ENCODE measurements around the gene ABCD1. TPM values are rescaled to one million over a fixed set of nuclear protein-coding genes. Genes with fewer than 3 reads are reported as not detected.

Gene ABCD1
- total RNA-seq, 4 donors from 2014 or later, result 5.9 to 9.4 (median 7.4) TPM

DNA sequence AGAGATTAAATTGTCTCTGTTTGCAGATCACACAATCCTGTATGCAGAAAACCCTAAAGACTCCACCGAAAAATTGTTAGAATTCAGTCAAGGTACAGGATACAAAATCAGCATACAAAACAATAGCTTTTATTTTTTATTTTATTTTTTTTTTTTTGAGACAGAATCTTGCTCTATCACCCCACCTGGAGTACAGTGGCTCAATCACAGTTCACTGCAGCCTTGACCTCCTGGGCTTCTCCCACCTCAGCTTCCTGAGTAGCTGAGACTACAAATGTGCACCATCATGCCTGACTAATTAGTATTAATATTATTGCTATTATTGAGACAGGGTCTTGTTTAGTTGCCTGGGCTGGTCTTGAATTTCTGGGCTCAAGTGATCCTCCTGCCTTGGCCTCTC is 30.5 kb downstream of the ABCD1 start:
- Histone ChIP-seq H3K36me3 (no peaks in the 10 kb centered on the region), H3K27me3 (no peaks in the 10 kb centered on the region), H3K9me3 (no peaks in the 10 kb centered on the region), H3K4me1 (no peaks in the 10 kb centered on the region), H3K4me3 (no peak overlapping the region), H3K27ac (no peak overlapping the region)
- TF ChIP-seq CTCF (IDR thresholded peaks at IDR 0.05), result no peak
- TF ChIP-seq EP300 (IDR thresholded peaks at IDR 0.05), result no peak
- no peak for TF ChIP-seq POLR2A (IDR thresholded peaks at IDR 0.05)
- TF ChIP-seq POLR2AphosphoS5 (IDR thresholded peaks at IDR 0.05), result no peak
- peak in 1 of 2 donors; percentile 14 for DNase-seq (ENCODE audit: low spot score in 2 of 2)
- WGBS, result 86% methylated on average over 1 of the region's 1 CpG

DNA sequence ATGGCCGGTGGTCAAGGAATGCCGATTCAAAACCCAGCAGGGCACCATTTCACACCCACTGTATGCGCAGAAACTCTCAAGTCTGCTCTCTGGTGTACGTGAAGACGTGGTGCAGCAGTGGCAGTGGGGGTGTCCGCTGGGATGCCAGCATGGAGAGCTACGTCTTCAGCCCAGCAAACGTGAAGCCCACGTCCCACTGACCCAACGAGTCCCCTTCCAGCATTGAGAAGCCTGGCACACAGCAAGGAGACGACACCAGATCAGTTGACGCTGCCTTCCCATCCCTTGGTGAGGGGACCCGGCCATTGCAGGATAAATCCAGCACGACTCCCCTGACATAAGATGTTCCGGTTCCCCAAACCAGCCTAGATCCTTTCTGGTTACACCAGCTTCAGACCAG is 37.2 kb downstream of the ABCD1 start:
- DNase-seq (ENCODE audit: low spot score in 2 of 2), result no peak
- Histone ChIP-seq H3K27ac (no peak overlapping the region), H3K4me1 (peaks cover 27% of the 10 kb centered on the region), H3K9me3 (no peaks in the 10 kb centered on the region), H3K36me3 (no peaks in the 10 kb centered on the region), H3K27me3 (no peaks in the 10 kb centered on the region), H3K4me3 (no peak overlapping the region)
- 85% methylated on average over 13 of the region's 15 CpGs for WGBS
- TF ChIP-seq POLR2AphosphoS5 (IDR thresholded peaks at IDR 0.05) (no peak), CTCF (IDR thresholded peaks at IDR 0.05) (no peak), POLR2A (IDR thresholded peaks at IDR 0.05) (no peak), EP300 (IDR thresholded peaks at IDR 0.05) (no peak)

GRCh38 chrX:153762626-153763173 is 38.0 kb downstream of the ABCD1 start:
- DNase-seq (ENCODE audit: low spot score in 2 of 2), result no peak
- WGBS, result 90% methylated on average over 12 of the region's 14 CpGs
- Histone ChIP-seq H3K4me3 (no peak overlapping the region), H3K4me1 (peaks cover 27% of the 10 kb centered on the region), H3K36me3 (no peaks in the 10 kb centered on the region), H3K27ac (no peak overlapping the region), H3K27me3 (no peaks in the 10 kb centered on the region), H3K9me3 (no peaks in the 10 kb centered on the region)
- TF ChIP-seq POLR2A (IDR thresholded peaks at IDR 0.05) (no peak), EP300 (IDR thresholded peaks at IDR 0.05) (no peak), CTCF (IDR thresholded peaks at IDR 0.05) (no peak), POLR2AphosphoS5 (IDR thresholded peaks at IDR 0.05) (no peak)

DNA sequence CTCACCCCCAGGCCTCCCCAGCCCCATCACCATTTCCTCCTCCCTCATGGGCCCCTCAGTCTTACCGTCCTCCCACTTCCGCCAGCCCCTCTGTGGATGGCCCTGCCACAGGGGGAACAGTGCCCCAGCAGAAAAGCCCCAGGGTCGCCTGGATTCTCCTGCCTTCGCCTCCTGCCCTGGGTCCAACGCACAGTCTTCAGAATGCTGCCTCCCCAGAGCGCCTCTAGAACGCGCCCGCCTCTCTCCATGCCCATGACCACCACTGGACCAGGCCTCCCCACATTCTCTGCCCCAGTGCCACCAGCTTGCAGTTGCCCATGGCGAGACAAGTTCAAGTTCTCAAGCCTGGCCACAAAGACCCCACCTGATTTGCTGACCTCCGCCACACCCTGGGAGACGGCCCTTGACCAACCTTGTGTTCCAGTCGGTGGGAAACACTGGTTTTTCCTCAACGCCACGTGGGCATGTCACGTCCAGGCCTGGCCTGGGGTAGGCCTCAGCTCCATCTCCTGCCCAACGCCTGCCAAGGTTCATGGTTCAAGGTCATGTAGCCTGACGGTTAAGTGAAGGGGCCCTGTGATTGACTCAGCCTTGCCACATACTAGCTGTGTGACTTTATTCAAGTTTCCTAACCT is 38.8 kb downstream of the ABCD1 start:
- H3K4me3 ChIP-seq, result no peak overlapping the region
- no peaks in the 10 kb centered on the region for H3K36me3 ChIP-seq
- peaks cover 27% of the 10 kb centered on the region for H3K4me1 ChIP-seq
- 76% methylated on average over 8 of the region's 18 CpGs for WGBS
- TF ChIP-seq CTCF (IDR thresholded peaks at IDR 0.05) (no peak), POLR2A (IDR thresholded peaks at IDR 0.05) (no peak), POLR2AphosphoS5 (IDR thresholded peaks at IDR 0.05) (no peak), EP300 (IDR thresholded peaks at IDR 0.05) (no peak)
- no peaks in the 10 kb centered on the region for H3K27me3 ChIP-seq
- H3K9me3 ChIP-seq, result no peaks in the 10 kb centered on the region
- peak in 1 of 2 donors; percentile 59 for DNase-seq (ENCODE audit: low spot score in 2 of 2)
- no peak overlapping the region for H3K27ac ChIP-seq

DNA sequence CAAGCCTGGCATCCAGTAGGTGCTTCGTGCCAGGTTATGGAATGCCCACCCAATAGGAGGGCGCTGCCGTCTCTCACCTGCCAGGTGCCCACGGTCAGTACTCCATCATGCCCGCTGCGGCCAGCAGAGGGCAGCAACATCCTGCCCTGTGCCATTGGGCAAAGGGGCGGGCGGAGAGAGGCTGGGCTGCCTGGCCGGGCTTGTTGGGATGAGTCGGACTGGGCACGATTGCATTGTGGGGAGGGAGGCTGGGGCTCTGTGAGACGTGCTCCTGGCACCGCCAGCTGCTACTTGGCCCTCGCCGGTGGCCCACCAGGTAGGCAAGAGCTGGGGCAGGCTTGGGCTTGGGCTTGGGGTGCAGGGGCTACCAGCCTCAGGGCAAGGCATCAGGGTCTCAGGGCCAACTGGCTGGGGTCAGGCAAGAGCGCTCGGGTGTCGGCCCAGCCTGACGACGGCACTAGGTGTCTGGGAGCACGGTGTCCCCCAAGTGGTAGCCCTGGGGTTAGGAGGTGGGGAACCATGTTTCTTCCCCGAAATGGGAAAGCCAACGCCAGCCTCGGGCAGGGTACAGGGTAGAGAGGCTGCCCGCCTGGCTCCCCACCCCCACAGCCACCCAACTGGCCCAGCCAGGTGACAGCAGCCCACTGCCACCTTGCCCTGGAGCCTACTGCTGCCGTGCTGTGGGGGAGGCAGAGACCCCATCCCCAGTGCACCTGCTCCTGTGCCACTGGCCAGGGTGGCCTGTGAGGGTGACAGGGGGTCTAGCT is 39.5 kb downstream of the ABCD1 start, which contains the start of gene PLXNB3:
Gene PLXNB3, plus strand, starts transcription at position 261 of the 767 bp plus-strand sequence. CDS start 1,287 bp downstream, outside the sequence.
- TF ChIP-seq POLR2A (IDR thresholded peaks at IDR 0.05), result no peak
- TF ChIP-seq POLR2AphosphoS5 (IDR thresholded peaks at IDR 0.05), result no peak
- no peak for TF ChIP-seq EP300 (IDR thresholded peaks at IDR 0.05)
- TF ChIP-seq CTCF (IDR thresholded peaks at IDR 0.05), result peak; percentile 63 to 68
- H3K9me3 ChIP-seq, result no peaks in the 10 kb centered on the region
- WGBS, result 43% methylated on average over 10 of the region's 26 CpGs
- peak within 1 kb of the TSS; percentile 54 for H3K27ac ChIP-seq
- peak; percentile 85 to 89 for DNase-seq (ENCODE audit: low spot score in 2 of 2)
- H3K36me3 ChIP-seq, result no peaks in the 10 kb centered on the region
- H3K27me3 ChIP-seq, result no peaks in the 10 kb centered on the region
- H3K4me1 ChIP-seq, result peaks cover 27% of the 10 kb centered on the region
- peak within 1 kb of the TSS; percentile 35 for H3K4me3 ChIP-seq
